SK-N-SH (cell line): Measurements from ENCODE around the gene UBAC2. TPM values are rescaled to one million over a fixed set of nuclear protein-coding genes. Genes with fewer than 3 reads are reported as not detected.

Source experiments
- CTCF ChIA-PET: fragments of 300-600, 350-600 bp; formaldehyde crosslinking; extraction: SDS; loops from one replicate; lab custom pipeline; 2021; lab: Yijun Ruan, JAX
- POLR2A ChIA-PET: fragments of 350-600 bp; sonication (Branson Sonifier 250); formaldehyde crosslinking; extraction: SDS; loops from one replicate; lab custom pipeline; 2020; ENCODE audit warnings: antibody characterized with exemption, inconsistent platforms; lab: Yijun Ruan, JAX
- DNase-seq: peaks from one replicate; pipeline ENCODE4 v3.0.0; 2012
- H2AFZ ChIP-seq: fragments of 200-600 bp; sonication (generic); 2 replicates; pipeline ENCODE4 v1.8.1; 2016; ENCODE audit warnings: antibody characterized with exemption, mild to moderate bottlenecking, low read depth
- H3F3A ChIP-seq: fragments of 200-600 bp; sonication (generic); replicated peaks from 2 replicates; pipeline ENCODE3; 2016; ENCODE audit warnings: antibody characterized with exemption, mild to moderate bottlenecking; ENCODE audit not compliant: insufficient read depth
- H3K27ac ChIP-seq, 2 experiments: fragments of 200-500 bp in 1 of 2; fragments of 200-600 bp in 1 of 2; sonication (Bioruptor generic) in 1 of 2; sonication (generic), shearing (Covaris generic) in 1 of 2; 2 replicates each; pipeline versions ENCODE4 v1.5.1 to v1.6.1; 2014 to 2016; ENCODE audit warnings: low read depth in 2 of 2, inconsistent platforms in 1 of 2, low read length in 1 of 2, mild to moderate bottlenecking in 1 of 2, mixed read lengths in 1 of 2
- H3K27me3 ChIP-seq: fragments of 200-600 bp; sonication (generic), shearing (Covaris generic); 2 replicates; pipeline ENCODE4 v1.6.1; 2016; ENCODE audit warnings: mixed run types; ENCODE audit not compliant: insufficient read depth
- H3K36me3 ChIP-seq, 2 experiments: fragments of 200-500 bp in 1 of 2; fragments of 200-600 bp in 1 of 2; sonication (Bioruptor generic) in 1 of 2; sonication (generic) in 1 of 2; replicated peaks in 1 of 2; 2 replicates each; pipeline versions ENCODE3 to v1.5.1; 2014 to 2016; ENCODE audit warnings: low read length in 1 of 2, mild to moderate bottlenecking in 1 of 2; ENCODE audit not compliant: insufficient read depth in 2 of 2, control insufficient read depth in 1 of 2
- H3K4me1 ChIP-seq, 2 experiments: fragments of 200-500 bp in 1 of 2; fragments of 200-600 bp in 1 of 2; sonication (Bioruptor generic) in 1 of 2; sonication (generic), shearing (Covaris generic) in 1 of 2; 2 replicates each; pipeline versions ENCODE4 v1.5.1 to v1.6.1; 2014 to 2016; ENCODE audit warnings: low read depth in 1 of 2, low read length in 1 of 2, mixed run types in 1 of 2; ENCODE audit not compliant: insufficient read depth in 2 of 2, control insufficient read depth in 1 of 2
- H3K4me2 ChIP-seq: fragments of 200-600 bp; sonication (generic), shearing (Covaris generic); 2 replicates; pipeline ENCODE4 v1.6.1; 2017; ENCODE audit warnings: mixed run types
- H3K4me3 ChIP-seq, 2 experiments: fragments of 200-500 bp in 1 of 2; fragments of 200-600 bp in 1 of 2; sonication (Bioruptor generic) in 1 of 2; sonication (generic), shearing (Covaris generic) in 1 of 2; 2 replicates each; pipeline versions ENCODE4 v1.5.1 to v1.8.1; 2014 to 2016; ENCODE audit warnings: low read depth in 2 of 2, inconsistent platforms in 1 of 2, low read length in 1 of 2, mild to moderate bottlenecking in 1 of 2, mixed read lengths in 1 of 2, moderate library complexity in 1 of 2
- H3K79me2 ChIP-seq: fragments of 200-600 bp; sonication (generic); 2 replicates; pipeline ENCODE4 v1.8.1; 2017; ENCODE audit warnings: mild to moderate bottlenecking; ENCODE audit not compliant: insufficient read depth
- H3K9ac ChIP-seq: fragments of 200-600 bp; sonication (generic); 2 replicates; pipeline ENCODE4 v1.6.1; 2017; ENCODE audit warnings: mixed run types
- H3K9me2 ChIP-seq: fragments of 200-600 bp; sonication (generic); 2 replicates; pipeline ENCODE4 v1.6.1; 2017; ENCODE audit warnings: mixed run types
- H3K9me3 ChIP-seq: fragments of 200-600 bp; sonication (generic); 2 replicates; pipeline ENCODE4 v1.6.1; 2017; ENCODE audit warnings: mixed run types, mild to moderate bottlenecking, moderate library complexity
- H4K20me1 ChIP-seq: fragments of 200-600 bp; sonication (generic); 2 replicates; pipeline ENCODE4 v1.6.1; 2017; ENCODE audit warnings: mild to moderate bottlenecking, mixed run types; ENCODE audit not compliant: insufficient read depth
- CTCF ChIP-seq: fragments of 200-600 bp; sonication (generic); IDR thresholded peaks from 2 replicates; pipeline ENCODE4 v1.6.1; 2017; ENCODE audit warnings: antibody characterized with exemption, mild to moderate bottlenecking, moderate library complexity
- FOXJ3 ChIP-seq: sonication (generic); formaldehyde crosslinking; IDR thresholded peaks from 2 replicates; pipeline ENCODE4 v1.5.1; 2020; ENCODE audit warnings: mild to moderate bottlenecking, missing genetic modification reagents
- GABPA ChIP-seq: IDR thresholded peaks from 2 replicates; pipeline ENCODE4 v1.4.0; 2012; ENCODE audit warnings: low read depth, mild to moderate bottlenecking
- IRF3 ChIP-seq: fragments of 150-350 bp; IDR thresholded peaks from 2 replicates; pipeline ENCODE4 v1.6.1; 2016; ENCODE audit warnings: mild to moderate bottlenecking, low read depth, low read length
- JUND ChIP-seq: IDR thresholded peaks from 2 replicates; pipeline ENCODE4 v1.4.0; 2012
- MAX ChIP-seq: IDR thresholded peaks from 2 replicates; pipeline ENCODE4 v1.4.0; 2012; ENCODE audit warnings: low read depth
- MXI1 ChIP-seq: IDR thresholded peaks from 2 replicates; pipeline ENCODE4 v1.6.1; 2012; ENCODE audit warnings: mild to moderate bottlenecking, low read depth, low read length, improper control_type of control experiment
- PBX3 ChIP-seq: IDR thresholded peaks from 2 replicates; pipeline ENCODE4; 2012
- RCOR1 ChIP-seq: fragments of 150-350 bp; IDR thresholded peaks from 2 replicates; pipeline ENCODE4 v1.6.1; 2017; ENCODE audit warnings: antibody characterized with exemption, low read length
- REST ChIP-seq: IDR thresholded peaks from 2 replicates; pipeline ENCODE4 v1.6.1; 2012; ENCODE audit warnings: mild to moderate bottlenecking, low read depth, low read length, moderate library complexity
- RXRA ChIP-seq: IDR thresholded peaks from 2 replicates; pipeline ENCODE4 v1.4.0; 2012; ENCODE audit warnings: low read depth, mild to moderate bottlenecking, borderline replicate concordance
- SIN3A ChIP-seq: IDR thresholded peaks from 2 replicates; pipeline ENCODE4 v1.6.1; 2012; ENCODE audit warnings: low read depth, mild to moderate bottlenecking, low read length, moderate library complexity, borderline replicate concordance
- TEAD4 ChIP-seq: IDR thresholded peaks from 2 replicates; pipeline ENCODE4 v1.4.0; 2012; ENCODE audit warnings: mild to moderate bottlenecking, borderline replicate concordance; ENCODE audit not compliant: insufficient read depth
- USF2 ChIP-seq: fragments of 150-350 bp; IDR thresholded peaks from 2 replicates; pipeline ENCODE4 v1.6.1; 2017; ENCODE audit warnings: antibody characterized with exemption, low read length, low read depth, borderline replicate concordance
- YY1 ChIP-seq: IDR thresholded peaks from 2 replicates; pipeline ENCODE4 v1.4.0; 2012; ENCODE audit warnings: low read depth, mild to moderate bottlenecking
- WGBS: methylation state at CpG from one replicate; pipeline ENCODE4 v1.1.6; 2017; ENCODE audit warnings: low lambda C conversion rate; 5-methylcytosine and 5-hydroxymethylcytosine counted together
- polyA plus RNA-seq, 3 experiments: library from polyadenylated mRNA; depleted of rRNA; stranded (reverse); fragments of >200 nt; gene quantifications; 2 replicates each; pipeline ENCODE4 v1.2.3, GENCODE V29; 2012

Gene UBAC2
- polyA plus RNA-seq, 1 of the 3 experiments (the other 2 are of a cell fraction), result 79.0 TPM

- Histone ChIP-seq H4K20me1 (no peaks in the 10 kb centered on the region), H3K27ac (no peak overlapping the region)
- DNase-seq, result no peak
- TF ChIP-seq RXRA (no peak), IRF3 (no peak), GABPA (no peak)
- TF ChIP-seq, all 33 proteins: peak for 0
- CTCF ChIA-PET, result interaction anchor here (0.6 kb wide), 1 partner anchor 11 kb away, joined by 3 read pairs; no protein-coding TSS in a partner anchor
- no peak overlapping the region for H3K4me2 ChIP-seq
- H3K4me1 ChIP-seq, result peaks cover 0 to 5% of the 10 kb centered on the region in 2 experiments; a peak in 1 of 4 replicates
- no peak overlapping the region for H3K4me3 ChIP-seq
- H2AFZ ChIP-seq, result no peak overlapping the region
- no peaks in the 10 kb centered on the region for H3K27me3 ChIP-seq
- no peaks in the 10 kb centered on the region for H3F3A ChIP-seq
- 91% methylated on average over 13 of the region's 13 CpGs for WGBS
- no peaks in the 10 kb centered on the region for H3K9me2 ChIP-seq
- H3K79me2 ChIP-seq, result no peaks in the 10 kb centered on the region
- peaks cover 0 to 25% of the 10 kb centered on the region in 2 experiments for H3K36me3 ChIP-seq
- POLR2A ChIA-PET, result no interaction called here
- H3K9me3 ChIP-seq, result no peaks in the 10 kb centered on the region
- no peak overlapping the region for H3K9ac ChIP-seq
Measured at GRCh38 chr13:99384468-99384867, 183.8 kb downstream of the UBAC2 start.

- 97% methylated on average over 12 of the region's 15 CpGs for WGBS
Measured at GRCh38 chr13:99385161-99385560, 184.5 kb downstream of the UBAC2 start.

More at GRCh38 chr13:99385161-99385560, 184.5 kb downstream of the UBAC2 start:
- H3K36me3 ChIP-seq, result peaks cover 0 to 22% of the 10 kb centered on the region in 2 experiments
- H3K27ac ChIP-seq, result no peak overlapping the region; a peak in 1 of 4 replicates
- H4K20me1 ChIP-seq, result no peaks in the 10 kb centered on the region
- H3K4me2 ChIP-seq, result no peak overlapping the region
- no peaks in the 10 kb centered on the region for H3K79me2 ChIP-seq
- no peaks in the 10 kb centered on the region for H3K27me3 ChIP-seq
- H3K9ac ChIP-seq, result no peak overlapping the region
- H3F3A ChIP-seq, result no peaks in the 10 kb centered on the region
- H3K9me3 ChIP-seq, result no peaks in the 10 kb centered on the region
- no peak overlapping the region for H2AFZ ChIP-seq
- no peak overlapping the region for H3K4me3 ChIP-seq
- no peak for DNase-seq
- CTCF ChIA-PET, result interaction anchor here (0.6 kb wide), 1 partner anchor 12 kb away, joined by 3 read pairs; no protein-coding TSS in a partner anchor
- no peaks in the 10 kb centered on the region for H3K9me2 ChIP-seq
- peaks cover 0 to 5% of the 10 kb centered on the region in 2 experiments; a peak in 1 of 4 replicates for H3K4me1 ChIP-seq
- TF ChIP-seq MXI1, result no peak
- TF ChIP-seq CTCF, result no peak
- no peak for TF ChIP-seq SIN3A
- no peak for TF ChIP-seq RCOR1
- no peak for TF ChIP-seq TEAD4
- TF ChIP-seq YY1, result no peak
- no peak for TF ChIP-seq FOXJ3 (CRISPR knock-in tag)
- no peak for TF ChIP-seq REST
- TF ChIP-seq JUND, result no peak
- TF ChIP-seq MAX, result no peak
- TF ChIP-seq USF2, result no peak
- no peak for TF ChIP-seq PBX3
- POLR2A ChIA-PET, result no interaction called here
